Stimulated activated naive CD4-positive, alpha-beta T cell (primary cell): ENCODE measurements around the gene TRPV6.

Source experiments
- DNase-seq, 6 experiments: peaks; one replicate each; lab custom pipeline; 2025; lab: John Stamatoyannopoulos, UW

Gene TRPV6

DNA sequence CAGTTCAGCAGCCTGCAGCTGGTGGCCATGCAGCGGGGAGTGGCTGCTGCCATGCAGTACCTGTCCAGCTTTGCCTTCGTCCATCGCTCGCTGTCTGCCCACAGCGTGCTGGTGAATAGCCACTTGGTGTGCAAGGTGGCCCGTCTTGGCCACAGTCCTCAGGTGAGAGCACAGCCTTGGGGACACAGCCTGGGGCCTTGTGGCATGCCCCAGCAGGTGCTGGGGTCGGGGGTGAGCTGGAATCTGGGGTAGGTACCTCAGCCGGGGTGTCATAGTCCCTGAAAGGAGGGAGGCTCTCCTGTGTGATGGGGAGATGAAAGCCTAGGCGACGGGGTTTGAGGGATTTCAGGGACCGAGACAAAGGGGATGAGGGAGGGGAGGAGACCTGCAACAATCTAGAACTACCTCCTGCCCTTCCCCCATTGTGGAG, 16.5 kb downstream of the TRPV6 start:
- DNase-seq = no peak

DNA sequence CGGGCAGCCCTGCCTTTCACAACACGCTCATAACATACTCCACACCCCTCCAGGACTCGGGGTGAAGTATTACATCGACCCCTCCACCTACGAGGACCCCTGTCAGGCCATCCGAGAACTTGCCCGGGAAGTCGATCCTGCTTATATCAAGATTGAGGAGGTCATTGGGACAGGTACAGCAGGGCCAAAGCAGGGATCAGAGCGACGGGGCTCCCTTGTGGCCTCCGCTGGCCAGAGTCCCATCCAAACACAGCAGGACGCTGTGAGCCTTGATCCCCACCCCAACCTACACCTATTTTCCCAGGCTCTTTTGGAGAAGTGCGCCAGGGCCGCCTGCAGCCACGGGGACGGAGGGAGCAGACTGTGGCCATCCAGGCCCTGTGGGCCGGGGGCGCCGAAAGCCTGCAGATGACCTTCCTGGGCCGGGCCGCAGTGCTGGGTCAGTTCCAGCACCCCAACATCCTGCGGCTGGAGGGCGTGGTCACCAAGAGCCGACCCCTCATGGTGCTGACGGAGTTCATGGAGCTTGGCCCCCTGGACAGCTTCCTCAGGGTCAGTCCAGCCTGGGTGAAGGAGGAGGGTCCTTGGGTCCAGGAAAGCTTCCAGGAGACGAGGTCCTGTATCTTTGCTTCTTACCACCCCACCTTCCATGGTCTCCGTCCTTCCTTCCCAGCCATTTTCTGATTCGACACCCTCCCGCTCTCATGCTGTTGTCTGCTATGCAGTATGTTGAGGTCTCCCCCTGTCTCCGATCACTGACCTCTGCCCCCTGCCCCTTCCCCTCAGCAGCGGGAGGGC, 17.2 kb downstream of the TRPV6 start:
- DNase-seq = no peak

DNA sequence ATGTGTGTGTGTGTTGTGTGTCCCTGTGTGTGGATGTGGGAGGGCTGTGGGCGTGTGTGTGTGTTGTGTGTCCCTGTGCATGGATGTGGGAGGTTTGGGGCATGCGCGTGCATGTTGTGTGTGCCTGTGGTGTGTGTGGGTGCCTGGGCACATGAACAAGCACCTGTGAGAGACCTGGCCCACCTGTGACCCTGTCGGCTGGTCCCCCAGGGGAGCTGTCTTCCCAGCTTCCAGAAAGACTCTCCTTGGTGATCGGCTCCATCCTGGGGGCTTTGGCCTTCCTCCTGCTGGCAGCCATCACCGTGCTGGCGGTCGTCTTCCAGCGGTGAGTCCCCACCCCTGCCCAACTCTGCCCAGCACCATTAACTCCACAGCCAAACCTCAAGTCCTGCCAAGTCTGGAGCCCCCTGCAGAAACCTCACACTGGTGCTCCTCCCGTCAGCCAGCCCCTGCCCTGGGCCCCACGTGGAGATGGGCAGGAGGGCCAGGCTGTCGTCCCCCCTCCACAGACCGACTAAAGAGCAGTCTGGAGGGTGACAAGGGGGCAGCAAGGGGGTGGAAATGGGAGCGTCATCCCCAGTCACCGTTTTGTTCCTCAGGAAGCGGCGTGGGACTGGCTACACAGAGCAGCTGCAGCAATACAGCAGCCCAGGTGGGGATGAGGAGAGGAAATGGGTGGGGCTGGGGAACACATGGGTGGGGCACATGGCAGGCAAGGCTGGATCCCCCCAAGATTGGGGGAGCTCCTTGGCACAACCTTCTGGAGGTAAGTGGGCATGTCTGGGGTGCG, 18.0 kb downstream of the TRPV6 start:
- DNase-seq = no peak

DNA sequence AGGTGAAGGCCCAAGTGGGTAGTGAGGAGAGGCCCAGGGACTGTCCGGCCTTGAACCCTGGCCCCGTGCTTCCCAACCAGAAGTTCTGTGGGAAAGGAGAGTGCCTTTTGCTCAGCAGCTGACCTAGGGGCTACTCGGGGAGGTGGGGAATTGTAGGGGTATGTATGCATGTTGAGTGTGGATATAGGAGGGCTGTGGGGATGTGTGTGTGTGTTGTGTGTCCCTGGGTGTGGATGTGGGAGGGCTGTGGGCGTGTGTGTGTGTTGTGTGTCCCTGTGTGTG, 18.5 kb downstream of the TRPV6 start:
- DNase-seq = no peak

DNA sequence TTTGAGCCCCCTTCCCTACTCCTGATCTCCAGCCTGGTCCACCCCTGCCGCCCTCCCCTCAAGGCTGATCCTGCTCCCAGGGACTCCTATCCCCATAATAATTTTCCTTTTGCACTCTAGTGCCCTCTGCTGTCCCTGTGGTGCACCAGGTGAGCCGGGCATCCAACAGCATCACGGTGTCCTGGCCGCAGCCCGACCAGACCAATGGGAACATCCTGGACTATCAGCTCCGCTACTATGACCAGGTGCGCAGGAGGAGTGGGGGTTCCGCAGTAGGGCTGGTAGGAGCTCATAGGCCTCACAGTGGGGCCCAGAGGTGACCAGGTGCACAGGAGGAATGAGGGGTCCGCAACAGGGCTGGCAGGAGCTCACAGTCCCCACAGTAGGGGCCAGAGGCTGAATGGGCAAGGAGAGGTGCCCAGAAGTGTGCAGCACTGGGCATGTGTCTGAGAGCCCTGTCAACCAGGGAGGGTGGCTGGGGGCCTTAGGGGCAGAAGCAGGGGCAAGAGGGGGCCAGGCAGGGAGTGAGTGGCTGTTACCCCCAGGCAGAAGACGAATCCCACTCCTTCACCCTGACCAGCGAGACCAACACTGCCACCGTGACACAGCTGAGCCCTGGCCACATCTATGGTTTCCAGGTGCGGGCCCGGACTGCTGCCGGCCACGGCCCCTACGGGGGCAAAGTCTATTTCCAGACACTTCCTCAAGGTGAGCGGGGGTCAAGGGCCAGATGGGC, 19.0 kb downstream of the TRPV6 start:
- peak in 1 of 6 experiments; percentile 5 for DNase-seq

DNA sequence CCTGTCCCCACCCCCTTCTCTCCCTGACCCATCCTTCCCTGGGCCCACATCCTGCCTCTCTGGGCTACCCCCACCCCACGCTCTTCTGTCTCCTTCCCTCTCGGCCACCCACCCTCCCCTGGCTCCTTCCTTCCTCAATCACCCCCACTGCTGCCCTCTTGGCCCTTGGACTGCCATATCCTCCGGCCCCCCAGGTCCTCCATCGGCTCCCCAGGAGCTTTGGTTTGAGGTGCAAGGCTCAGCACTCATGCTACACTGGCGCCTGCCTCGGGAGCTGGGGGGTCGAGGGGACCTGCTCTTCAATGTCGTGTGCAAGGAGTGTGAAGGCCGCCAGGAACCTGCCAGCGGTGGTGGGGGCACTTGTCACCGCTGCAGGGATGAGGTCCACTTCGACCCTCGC, 19.8 kb downstream of the TRPV6 start:
- no peak for DNase-seq

DNA sequence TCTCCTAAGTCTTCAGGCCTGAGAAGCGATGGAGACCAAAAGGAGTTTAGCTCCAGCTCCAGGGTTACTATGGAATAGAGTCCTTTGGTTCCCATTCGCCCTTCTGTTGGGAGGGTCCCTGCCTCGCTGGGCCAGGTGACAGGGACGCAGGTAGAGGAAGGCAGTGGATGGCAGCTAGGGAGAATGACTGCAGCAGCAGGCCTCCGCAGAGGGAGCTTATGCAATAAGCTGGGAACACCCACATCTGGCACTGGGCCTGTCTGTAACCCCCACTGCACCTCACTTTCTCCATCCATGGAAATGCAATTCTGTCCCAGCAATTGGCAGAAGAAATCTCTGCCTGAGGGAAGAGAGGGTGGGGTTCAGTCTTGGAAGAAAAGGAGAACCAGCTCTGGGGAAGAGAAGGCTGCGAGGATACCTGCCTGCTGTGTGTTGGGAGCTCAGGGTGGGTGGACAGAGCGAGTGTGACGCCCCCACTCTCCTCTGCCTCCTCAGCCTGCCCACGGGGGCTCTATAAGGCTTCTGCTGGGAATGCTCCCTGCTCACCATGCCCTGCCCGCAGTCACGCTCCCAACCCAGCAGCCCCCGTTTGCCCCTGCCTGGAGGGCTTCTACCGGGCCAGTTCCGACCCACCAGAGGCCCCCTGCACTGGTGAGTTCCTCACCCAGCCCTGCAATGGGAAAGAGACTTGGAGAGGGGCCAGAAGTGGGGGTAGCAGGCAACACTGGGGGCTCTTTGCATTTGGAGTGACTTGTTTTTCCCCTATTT, 20.4 kb downstream of the TRPV6 start:
- DNase-seq = no peak

DNA sequence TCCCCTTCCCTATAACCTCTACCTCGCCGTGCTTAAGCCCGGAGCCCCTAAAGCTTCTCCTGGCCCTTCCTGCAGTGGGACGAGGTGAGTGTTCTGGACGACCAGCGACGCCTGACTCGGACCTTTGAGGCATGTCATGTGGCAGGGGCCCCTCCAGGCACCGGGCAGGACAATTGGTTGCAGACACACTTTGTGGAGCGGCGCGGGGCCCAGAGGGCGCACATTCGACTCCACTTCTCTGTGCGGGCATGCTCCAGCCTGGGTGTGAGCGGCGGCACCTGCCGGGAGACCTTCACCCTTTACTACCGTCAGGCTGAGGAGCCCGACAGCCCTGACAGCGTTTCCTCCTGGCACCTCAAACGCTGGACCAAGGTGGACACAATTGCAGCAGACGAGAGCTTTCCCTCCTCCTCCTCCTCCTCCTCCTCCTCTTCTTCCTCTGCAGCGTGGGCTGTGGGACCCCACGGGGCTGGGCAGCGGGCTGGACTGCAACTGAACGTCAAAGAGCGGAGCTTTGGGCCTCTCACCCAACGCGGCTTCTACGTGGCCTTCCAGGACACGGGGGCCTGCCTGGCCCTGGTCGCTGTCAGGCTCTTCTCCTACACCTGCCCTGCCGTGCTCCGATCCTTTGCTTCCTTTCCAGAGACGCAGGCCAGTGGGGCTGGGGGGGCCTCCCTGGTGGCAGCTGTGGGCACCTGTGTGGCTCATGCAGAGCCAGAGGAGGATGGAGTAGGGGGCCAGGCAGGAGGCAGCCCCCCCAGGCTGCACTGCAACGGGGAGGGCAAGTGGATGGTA, 21.5 kb downstream of the TRPV6 start:
- no peak for DNase-seq

DNA sequence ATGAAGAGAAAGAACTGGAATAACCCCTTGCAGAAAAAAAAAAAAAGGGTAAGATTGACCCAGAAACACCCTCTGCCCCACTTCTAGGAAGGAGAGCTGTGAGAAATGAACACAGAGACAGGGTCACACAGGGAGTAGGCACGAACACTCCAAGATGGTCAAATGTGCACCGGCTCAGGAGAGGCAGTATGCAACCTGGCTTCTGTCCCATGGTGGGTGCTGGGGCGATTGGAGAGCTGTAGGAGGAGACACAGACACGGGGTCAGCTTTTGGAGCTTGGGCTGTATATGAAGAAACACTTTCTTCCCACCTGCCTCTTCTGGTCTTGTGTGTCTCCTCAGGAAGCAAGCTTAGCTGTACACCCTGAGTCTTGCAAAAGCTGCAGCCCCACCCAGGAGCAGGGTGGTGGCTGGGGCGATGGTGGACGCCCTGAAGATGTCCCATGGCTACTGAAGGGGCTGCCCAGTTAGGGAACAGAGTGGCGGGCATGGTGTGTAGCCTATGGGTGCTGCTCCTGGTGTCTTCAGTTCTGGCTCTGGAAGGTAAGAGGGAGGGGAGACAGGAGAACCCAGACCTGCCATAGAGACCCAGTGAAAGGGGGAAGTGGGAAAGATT, 22.7 kb downstream of the TRPV6 start:
- DNase-seq = no peak

DNA sequence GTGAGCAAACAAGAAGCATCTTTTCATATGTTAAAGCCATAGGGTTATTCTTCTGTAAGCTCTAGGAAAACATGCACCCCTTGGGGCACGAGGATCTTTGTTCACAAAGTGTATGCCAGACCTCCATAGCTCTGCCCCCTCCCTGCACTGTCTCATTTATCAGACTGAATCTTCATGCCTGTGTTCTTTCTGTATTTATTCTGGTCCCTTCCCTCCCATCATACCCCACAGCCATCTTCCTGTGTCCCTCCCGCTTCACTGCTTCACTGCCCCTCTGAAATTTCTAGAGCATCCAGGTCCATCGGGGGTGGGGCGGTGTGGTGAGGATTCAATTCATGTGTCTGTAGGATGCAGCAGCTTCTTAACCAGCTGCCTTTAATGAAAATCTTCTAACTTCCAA, 23.2 kb downstream of the TRPV6 start:
- no peak for DNase-seq

DNA sequence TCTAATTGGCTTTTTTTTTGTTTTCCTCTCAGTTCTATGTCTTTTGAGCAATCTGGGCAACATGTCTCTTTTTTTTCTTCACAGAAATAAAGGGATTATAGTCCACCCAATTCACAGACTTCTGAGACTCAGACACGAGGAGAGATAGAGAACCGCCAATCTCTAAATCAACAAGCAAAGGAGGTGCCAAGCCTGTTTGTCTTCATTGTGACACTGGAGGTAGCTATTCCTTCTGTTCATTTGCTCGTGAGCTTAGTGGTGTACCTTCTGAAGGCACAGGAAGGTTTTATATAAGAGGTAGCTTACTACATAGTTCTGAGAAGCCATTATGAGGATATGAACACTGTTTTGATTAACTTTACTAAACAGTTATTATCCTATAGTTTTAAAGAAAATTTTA, 24.6 kb downstream of the TRPV6 start:
- DNase-seq = no peak

DNA sequence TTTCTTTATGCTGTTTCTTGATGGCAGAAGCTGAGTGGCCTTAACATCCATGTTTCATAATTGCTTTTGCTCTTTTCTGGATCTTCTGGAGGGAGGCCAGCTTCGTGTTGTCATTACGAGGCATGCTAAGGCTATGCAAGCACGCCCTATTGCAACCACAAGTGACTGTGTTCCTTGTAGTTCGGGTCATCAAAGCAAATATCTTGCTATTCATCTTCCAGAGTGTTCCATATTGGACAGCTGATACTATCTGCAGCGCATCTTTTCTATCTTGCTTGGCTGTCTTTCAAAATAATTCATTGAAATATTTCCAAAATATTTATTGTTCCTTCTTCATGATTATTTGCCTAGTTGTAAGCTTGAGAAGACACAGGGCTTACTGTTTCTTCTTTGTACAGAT, 25.7 kb downstream of the TRPV6 start:
- DNase-seq = no peak

DNA sequence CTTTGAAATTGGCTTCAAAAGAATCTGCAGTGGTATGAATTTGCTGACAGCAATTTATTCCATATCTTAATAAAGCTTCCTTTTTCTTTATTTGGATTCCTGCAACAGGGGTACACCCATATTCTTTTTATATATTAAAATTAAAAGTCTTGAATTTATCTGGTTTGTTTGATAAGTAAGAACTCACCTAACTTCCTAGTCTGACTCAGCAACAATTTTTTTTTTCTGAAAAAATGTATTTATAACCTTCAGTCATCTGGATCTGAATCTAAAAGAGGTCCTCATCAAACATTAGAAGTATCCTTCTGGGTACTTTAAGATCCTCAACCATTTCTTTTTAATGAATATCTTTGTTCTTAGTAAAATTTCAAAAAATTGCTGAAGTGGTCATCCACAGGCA, 26.1 kb downstream of the TRPV6 start:
- DNase-seq = no peak

DNA sequence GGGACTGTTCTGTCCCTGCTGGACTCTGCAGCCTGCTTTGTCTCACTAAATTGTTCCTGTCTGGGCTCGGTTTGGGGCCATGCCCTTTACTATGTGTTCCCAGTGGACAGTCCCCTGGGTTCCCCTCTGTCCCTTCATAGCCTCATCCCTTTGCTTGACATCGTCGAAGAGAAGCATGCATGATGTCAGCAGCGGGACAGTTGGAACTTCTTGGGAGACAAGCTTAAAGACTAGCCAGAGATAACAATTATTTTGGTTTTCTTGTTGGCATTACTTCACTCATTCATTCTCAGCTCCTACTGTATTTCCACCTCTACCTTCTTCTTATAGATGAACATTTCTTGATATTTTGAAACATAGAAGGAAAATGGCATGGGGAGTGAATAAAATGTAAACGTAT, 27.9 kb downstream of the TRPV6 start:
- DNase-seq = no peak

DNA sequence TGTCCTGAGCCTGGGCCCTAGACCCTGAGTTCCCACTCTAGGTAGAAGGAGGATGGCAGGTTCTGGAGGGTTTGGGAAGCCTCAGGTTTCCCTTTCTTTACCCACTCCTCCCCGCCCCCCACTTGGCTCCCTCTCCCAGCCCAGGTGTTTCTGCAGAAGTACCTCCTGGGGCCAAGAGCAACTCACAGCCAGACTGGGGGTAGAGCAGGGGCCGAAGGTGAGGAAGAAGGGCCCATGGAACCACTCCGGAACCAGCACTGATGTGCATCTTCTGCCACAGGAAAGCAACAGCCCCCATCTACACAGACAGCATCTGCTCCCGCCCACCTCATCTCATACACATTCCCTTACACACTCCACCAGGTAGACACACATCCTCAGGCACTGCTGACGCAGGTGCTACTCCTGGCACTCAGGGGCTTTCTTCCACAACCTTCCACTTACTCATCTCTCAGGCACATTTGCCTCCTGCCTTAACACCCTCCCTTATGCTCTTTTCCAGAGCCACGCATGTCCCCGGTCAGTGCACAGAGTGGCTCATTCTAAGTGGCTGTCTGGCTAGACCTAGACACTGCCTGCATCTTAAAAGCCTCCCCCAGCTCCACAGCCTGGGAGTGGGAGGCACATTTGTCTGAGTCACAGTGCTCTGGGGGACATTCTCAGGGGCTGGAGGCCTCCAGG, 28.8 kb downstream of the TRPV6 start:
- DNase-seq = peak in 2 of 6 experiments; percentile 5 to 11

DNA sequence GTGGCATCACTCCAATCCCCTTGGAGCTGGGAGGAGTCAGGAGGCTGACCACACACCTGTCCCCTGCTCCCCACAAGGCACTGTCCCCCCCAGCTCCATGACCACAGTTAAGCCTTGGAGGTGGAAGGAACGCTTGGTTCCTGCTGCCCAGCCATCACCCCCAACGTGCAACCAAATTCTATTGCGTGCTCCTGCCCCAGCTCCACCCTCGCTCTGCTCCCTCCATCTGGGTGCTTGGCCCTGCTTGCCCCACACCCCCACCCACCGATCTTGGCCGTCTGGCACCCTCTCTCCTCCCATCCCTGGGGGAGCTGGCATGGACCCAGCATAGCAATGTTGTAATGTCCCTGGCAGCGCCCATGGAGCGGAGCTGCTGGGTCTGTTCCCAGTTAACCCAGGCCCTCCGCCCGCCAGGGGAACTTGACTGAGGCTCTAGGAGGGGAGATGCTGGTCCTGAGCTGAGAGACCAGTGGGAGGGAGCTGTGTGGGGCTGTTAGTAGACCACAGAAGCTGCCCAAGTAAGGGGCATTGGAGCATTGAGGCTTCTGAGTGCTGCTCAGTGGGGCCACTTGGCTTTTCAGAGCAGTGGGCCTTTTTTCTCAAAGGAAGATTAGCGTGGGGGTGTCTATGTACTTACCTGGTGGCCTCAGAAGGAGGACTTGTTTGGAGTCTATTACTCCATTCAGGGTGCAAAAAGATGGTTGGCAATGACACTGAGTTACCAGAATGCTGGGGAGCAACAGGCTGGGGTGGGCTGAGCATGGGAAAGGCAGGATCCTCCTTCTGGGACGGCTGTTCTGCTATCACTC, 29.6 kb downstream of the TRPV6 start:
- peak in 1 of 6 experiments; percentile 4 for DNase-seq

DNA sequence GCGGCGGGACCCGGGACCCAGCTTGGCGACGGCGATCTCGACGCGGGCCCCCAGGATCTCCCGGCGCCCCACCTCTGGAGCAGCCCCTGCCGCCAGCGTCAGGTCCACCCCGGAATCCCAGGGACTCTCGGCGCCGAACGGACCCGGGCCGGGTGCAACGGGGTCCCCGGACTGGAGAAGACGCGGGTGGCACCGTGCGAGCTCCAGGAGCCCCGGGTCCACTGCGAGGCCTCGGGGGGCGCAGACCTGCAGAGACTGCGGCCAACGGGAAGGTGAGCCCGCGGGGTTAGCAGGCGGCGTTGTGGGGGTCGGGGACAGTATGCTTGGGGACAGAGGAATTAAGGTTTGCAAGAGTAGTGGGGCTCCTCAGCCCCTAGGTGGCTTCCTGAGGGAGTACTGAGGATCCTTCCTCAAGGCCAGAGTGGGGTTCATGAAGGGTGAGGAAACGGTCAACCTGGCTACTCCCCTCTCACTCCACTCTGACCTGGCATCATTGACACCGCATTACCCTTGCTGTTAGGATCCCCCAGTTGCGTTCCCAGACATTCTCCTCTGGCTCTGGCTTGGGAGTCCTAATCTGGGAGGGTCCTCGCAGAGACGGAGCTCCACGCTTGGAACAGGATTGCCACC, 30.3 kb downstream of the TRPV6 start:
- DNase-seq = peak in 1 of 6 experiments; percentile 31

DNA sequence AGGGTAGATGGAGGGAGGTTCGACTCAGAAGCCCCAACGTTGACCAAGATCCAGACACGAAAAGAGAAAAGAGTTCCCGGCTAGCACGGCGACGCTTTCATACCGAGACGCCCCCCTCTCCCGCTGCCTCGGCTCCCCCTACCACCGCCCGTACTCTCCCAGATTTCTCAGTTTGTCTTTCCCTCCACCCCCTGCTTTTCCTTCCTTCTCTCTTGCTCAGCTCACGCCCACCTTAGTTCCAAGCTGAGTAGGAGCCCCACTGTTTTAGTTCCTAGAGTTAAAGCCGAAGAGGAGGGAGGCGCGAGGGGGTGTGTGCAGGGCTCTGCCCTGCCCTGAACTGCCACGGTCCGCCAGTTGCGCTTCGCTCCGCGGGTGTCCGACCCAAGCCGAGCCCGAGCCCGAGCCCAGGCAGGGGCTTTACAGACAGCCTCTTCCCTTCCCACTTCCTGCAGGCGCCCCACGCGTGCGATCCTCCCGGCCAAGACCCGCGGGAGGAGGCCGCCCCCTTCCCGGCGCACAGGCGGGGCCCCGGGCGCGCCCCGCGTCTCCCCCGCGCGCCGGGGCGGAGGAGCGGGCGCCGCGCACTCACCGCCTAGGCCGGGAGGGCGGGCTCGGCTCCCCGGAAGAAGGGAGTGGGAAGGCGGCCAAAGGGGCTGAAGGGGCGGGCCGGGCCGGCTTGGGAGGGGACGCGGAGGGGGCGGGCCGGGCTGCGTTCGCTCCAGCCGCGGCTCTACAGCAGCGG, 31.0 kb downstream of the TRPV6 start, which contains the start of gene EPHB6:
TSS of gene EPHB6 (plus strand) at position 705 of the 742 bp plus-strand sequence. CDS start 8,152 bp downstream, outside the sequence.
- DNase-seq = peak; percentile 27 to 63 (median 52)
